Endometrial microvascular endothelial cells (primary cell): ENCODE measurements around the gene IL22RA1. TPM values are rescaled to one million over a fixed set of nuclear protein-coding genes. Genes with fewer than 3 reads are reported as not detected.

Source experiments
- in situ Hi-C: cut with HindIII; loops from 2 replicates; pipeline ENCODE4 v1.10.0; 2017; ENCODE audit warnings: low sequenced_read_pairs, low pct_unique_long_range_greater_than_20kb; ENCODE audit errors: inconsistent ontology term
- total RNA-seq: library from RNA; depleted of rRNA; stranded (reverse); fragments of >200 nt; gene quantifications from one replicate; pipeline ENCODE4 v1.2.3, GENCODE V29; 2015; ENCODE audit errors: inconsistent ontology term

IL22RA1 gene
- total RNA-seq, 1 donor from 2014 or later, result not detected

DNA sequence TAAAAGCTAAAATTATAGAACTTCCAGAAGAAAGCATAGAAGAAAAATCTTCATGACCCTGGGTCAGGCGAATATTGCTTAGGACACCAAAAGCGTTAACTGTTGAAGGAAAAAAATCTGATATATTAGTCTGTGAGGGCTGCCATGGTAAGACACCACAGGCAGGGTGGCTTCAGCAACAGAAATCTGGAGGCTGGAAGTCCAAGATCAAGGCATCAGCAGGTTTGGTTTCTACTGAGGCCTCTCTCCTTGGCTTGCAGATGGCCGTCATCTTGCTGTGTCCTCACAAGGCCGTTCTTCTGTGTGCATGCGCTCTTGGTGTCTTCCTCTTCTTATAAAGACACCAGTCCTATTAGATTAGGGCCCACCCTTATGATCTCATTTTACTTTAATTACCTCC, 29.7 kb upstream of the IL22RA1 start:
- in situ Hi-C loops, result no loop called here

DNA sequence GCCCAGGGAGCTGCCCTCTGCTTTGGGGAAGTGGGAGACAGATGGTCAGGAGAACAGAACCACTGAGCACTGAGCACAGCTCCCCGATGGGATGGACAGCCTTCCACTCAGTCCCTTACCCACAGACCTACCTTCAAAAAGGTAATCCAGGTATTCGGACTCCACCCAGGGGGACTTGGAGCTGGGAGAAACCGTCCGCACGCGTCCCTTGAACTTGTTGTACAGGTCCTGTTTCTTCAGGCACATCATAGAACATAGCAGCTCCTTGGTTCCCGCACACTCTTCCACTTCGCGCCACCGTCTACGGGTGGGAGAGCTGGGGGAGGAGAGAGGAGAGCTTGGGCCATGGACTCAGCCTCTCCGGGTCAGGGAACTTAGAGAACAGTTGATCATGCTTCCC, 26.3 kb upstream of the IL22RA1 start:
- in situ Hi-C loops, result no loop called here

DNA sequence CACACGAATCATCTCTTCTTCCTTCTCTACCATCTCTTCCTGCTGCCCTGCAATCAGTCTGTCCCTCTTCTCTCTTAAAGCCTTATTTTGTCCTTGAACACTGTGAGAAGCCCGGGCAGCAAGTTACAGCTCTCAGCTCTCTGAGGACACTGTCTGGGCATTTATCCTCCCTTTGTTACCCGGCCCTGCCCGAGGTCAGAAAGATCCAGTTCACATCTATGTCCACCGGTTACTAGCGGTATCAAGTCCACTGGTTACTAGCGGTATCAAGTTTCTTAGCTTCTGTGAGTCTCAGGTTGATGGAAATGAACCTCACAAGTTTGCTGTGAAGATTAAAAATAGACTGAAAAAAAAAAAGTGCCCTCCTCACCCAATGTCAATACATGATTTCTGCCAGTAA, 25.3 kb upstream of the IL22RA1 start:
- in situ Hi-C loops, result no loop called here

DNA sequence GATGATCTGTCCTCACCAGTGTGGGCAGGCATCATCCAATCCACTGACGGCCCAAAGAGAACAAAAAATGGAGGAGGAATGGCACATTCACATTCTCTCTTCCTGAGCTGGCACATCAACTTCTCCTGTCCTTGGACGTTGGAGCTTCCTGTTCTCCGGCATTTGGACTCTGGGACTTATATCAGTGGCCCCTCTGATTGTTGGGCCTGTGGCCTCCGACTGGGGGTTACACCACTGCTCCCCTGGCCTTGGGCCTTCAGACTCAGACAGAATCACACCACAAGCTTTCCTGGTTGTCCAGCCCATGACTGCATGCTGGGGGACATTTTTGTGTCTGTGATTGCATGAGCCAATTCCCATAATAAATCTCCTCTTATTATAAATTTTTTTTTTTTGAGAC, 24.1 kb upstream of the IL22RA1 start:
- in situ Hi-C loops, result no loop called here

DNA sequence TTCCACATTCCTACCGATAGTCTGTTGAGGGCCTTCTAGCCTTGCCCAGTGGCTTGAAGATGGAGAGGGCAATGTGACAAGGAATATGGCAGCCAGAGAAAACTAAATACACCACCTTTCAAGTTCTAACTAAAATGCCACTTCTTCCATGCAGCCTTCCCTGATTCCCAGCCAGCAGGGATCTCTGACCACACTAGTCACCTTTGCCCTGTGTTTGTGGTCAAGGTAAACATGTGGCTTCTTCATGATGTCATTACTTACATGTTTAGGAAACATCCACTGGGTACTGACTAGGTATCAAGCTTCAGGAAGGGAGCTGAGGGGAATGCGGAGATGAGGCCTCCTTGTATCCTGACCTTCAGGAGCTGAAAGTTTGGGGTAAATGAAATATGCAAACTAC, 22.6 kb upstream of the IL22RA1 start:
- in situ Hi-C loops, result no loop called here

DNA sequence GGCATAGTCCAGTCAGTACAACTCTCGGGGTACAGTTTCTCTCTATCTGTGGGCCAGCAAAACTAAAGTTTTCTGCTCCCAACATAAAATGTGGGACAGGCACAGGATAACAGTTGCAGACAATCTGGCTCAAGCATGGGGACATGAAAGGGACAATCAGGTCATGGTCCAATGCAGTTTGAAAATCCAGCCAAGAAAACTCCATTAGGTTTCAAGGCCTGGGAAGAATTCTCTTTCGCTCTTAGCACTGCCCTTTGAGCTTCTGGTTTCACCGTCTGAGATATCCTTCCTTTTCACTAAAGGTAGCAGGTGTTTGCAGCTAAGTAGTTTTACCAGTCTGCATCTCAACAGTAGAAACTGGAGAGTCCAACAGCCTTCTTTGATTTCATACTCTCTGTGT, 21.1 kb upstream of the IL22RA1 start:
- in situ Hi-C loops, result no loop called here

DNA sequence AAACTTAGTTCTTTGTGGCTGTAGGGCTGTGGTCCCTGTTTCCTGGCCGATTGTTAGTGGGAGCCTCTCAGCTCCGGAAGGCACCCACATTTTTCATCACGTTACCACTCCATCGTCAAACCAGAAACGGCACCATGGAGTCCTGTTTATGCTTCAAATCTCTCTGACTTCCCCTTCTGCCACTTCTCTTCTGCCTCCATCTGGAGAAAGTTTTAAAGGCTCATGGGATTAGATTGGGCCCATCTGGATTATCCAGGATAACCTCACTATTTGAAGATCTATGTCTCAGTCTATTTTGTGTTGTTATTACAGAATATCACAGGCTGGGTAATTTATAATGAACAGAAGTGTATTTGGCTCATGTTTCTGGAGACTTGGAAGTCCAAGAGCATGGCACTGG, 19.3 kb upstream of the IL22RA1 start:
- in situ Hi-C loops, result no loop called here

DNA sequence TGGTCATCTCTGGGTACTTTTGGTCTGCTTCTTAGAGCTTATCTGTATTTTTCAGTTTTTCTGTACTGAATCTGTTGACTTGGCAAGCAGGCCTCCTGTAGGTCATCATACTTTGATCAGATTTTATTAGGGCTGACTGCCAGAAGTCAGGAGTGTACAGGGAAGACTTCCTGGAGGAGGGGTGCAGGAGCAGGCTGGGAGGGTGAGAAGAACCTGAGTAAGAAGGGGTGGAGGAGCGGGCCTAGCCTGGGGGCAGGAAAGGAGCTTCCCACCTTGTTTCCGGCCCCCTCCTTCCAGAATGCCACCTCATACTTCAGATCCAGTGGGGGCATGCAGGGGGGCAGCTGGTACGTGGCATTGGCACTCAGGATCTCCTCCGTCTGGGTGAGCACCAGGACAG, 18.3 kb upstream of the IL22RA1 start:
- in situ Hi-C loops, result no loop called here

DNA sequence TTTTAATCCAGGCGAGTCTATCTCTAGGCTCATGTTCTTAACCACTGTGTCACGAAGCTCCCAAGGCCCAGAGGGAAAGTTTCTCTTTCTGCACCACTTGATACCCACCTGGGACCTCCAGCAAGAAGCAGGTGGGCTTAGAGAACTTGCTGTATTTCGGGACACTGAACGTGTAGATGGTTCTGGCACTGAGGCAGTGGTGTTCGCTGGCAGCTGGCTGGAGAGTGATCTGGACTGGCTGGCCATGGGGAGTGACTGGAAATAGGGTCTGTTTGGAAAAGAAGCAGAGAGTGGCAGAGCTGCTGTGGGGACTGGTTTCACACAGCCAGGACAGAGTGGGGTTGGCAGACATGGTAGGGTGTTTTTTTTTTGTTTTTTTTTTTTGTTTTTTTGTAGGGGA, 16.4 kb upstream of the IL22RA1 start:
- in situ Hi-C loops, result no loop called here

DNA sequence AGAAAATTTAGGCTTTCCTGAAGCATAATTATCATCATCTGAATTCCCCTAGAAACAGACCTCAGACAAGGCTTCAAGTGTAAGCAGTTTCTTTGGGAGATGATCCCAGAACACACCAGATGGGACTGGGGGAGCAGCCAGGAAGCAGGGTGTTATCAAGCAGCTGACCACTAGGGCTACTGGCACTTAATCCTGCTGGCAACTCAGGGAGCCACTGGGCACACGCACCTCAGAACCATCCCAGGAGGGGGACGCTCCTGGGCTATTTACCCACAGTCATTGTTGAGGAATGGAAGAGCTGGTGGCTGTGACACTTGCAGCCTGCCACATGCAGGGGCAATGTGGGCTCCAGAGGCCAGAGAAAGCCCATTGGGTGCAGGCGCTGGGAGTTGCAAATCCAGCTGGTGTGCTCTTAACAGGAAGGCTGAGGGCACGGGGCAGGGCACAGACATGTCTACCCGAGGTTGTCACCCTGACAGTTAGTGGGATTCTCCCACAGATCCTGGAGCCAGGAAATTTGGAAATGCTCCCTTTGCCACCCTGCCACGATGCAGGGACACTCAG, 15.1 kb upstream of the IL22RA1 start:
- in situ Hi-C loops, result no loop called here

DNA sequence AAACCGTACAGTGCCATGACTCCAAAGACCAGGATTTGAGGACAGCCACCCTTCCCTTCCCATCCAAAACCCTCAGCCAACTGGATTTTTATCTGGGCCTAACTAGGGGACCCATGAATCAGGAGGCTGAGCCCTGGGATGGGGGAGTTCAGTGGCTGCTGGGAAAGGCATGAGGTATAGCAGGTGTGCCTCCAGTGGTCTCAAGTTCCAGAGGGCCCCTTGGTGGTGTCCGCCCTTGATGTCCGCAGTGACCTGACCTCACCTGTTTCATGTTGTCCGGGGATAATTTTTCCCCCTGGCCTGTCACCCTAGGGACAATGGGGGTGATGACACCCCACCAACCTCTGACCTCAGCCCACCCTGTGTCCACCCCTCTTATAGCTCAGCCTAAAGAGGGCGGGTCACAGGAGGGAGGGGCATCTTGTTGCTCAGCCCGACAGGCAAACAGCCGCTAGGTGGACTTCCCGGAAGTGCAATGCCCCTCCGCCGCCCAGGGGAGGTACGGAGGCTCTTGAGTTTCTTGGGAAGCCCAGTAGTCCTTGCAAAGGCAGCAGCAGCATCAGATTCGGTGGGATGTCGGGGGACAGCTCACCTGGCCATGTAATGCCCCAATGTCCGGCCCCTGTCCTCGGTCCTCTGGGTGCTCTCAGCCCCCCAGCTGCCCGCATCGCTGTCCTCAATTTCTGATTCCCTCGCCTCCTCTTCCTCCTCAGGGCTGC, 13.8 kb upstream of the IL22RA1 start:
- in situ Hi-C loops, result no loop called here

DNA sequence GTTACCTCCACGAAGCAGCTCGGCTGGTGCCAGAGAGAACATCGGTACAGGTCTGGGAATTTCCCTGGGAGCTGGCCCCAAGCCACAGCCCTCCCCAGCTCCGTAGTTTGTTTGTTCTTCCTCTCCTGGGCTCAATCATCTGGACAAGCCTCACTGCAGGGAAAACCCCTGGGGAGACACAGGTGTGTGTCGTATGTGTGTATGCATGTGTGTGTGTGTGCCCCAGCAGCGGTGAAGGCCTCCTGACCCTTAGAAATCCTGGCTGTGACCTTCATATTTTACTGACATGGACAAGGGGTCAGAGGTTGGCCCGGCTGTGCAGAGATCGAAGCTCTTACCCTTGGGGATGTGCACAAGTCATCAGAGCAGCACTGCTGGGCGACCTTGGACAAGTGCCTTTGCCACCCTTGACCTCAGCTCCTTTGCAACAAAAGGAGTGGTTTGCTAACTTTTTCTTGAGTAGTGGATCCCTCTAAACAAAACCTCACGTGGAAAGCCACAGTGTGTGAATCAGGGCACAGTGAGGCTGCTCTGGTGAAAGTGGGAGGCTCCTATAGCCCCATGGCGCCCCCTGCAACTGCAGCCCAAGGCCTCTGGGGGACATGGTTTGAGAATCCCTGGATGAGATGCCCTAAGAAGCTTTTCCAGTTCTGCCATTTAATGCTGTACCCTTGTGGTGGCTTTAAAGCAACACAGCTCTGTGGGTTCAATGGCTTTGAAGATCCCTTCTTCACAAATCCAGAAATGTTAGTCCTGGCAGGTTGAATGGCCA, 12.3 kb upstream of the IL22RA1 start:
- in situ Hi-C loops, result no loop called here

DNA sequence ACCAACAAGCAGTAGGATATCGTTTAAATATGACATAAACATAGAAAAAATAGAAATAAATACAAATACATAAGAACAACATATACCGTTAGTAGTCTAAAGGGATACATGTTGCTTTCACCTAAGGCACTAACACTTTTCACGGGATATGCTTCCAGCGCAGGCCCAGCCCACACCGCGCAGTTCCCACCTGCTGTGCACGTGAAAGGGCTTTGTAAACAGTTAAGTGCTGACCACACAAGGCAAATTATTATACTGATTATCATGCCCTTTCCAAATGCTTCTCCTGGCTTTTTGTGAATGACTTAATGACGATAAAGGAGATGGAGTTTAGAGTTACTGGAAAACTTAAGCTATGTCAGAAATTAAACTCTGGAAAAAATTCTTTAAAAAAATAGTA, 11.3 kb upstream of the IL22RA1 start:
- in situ Hi-C loops, result no loop called here

DNA sequence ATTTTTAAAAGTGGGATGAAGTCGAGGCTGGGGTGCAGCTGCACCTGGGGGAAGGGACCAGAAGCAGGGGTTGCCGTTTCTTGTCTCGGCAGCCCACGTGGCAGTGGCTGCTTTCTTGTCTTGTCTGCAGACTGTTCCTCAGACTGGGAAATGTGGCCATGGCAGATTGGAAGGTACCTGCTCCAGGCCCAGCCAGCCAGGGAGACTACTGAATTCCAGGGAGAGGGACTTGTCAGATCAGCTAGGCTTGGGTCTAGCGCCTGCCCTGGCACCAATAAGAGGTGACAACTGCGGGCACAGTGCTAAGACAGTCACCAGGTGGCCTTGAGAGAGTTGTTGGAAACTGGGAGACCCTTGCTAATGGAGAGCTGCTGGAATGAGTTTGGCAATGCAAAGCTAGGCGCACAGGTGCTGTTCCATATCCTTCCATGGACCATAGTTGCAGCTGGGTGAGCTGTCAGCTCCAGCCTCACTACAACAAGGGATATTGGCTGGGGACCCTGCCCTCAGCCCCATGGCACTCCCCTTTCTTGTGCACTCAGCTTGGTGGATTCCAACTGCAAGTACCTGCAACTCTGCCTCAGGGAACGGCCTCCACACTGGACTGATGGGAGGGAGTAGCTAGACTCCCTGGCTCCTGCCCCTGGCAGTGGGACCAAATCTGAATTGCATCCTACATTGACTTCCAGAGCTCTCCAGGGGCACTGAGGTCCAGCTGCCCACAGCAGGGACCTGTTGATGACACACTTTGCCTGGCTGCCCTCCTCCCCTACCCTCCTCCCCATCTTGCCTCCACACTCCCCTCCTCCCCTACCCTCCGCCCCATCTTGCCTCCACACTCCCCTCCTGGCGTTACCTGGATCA, 9.9 kb upstream of the IL22RA1 start:
- in situ Hi-C loops, result no loop called here

DNA sequence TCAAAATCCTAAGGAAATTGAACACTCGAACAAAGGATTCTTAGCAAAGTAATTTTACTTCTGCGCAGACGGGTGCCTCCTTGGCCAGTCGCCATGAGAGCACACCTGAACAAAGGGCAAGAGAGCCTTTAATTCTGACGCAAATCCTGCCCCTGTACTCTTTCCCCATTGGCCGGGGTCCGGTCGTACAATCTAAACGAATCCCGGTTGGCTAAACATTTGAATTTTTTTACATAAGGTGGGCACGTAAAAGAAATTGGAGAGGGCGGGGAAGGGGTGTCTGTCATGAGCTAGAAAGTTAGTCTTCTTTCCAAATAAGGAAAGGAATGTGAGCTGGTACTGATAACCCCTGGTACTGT, 8.2 kb upstream of the IL22RA1 start:
- in situ Hi-C loops, result no loop called here

DNA sequence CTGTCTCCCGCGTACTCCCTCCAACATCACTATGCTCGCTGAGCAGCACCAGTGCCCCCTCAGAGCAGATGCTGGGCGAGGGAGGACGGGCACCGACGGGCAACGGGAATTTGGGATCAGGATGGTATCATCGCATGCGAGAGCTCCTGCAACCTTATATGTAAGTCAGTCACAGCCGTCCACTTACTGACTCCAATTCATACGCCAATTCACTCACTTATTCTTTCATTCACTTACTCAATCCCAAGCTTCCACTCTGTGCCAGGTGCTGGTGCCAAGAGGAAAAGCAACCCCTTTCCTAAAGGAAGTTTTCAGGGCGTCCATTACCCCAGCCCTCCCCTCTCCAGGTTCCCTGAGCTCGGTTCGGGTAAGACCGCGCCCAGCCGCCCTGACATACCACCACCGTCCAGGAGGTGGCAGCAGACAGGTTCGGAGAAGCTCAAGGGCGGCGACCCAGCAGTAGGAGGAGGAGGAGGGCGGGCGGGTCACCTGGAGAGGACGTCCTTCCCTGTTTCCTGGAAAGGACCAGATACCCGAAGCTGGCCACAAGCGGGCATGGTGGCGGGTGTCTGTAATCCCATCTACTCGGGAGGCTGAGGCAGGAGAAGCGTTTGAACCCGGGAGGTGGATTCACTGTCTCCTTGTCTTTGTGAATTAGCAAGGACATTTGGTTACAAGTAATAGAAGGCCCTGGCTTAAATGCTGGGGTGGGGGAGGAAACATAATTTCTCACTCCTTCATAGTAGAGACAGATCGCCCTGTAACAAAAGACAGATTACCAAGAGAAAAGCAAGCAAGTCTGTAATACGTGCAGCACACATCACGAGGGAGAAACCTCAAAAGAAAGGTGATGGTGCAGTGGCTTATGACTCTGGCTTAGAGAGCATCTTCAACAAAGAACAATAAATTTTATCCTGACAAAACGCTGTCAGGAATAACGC, 7.6 kb upstream of the IL22RA1 start:
- in situ Hi-C loops, result no loop called here

DNA sequence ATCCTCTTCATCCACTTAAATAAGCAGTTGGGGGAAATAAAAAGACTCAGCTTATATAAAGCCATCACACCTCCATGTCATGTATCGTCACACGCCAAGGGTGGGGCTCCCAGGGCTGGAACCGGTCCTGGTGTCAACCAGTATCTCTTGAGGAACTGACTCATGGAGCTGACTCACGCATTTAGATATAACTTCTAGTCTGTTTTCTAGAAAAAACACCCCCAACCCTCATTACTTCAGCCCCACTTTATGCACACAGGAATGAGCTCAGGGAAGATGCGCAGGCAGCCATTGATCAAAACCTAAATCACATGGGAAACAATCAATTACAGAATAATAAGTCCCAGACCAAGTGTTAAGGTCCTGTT, 6.9 kb upstream of the IL22RA1 start:
- in situ Hi-C loops, result no loop called here

DNA sequence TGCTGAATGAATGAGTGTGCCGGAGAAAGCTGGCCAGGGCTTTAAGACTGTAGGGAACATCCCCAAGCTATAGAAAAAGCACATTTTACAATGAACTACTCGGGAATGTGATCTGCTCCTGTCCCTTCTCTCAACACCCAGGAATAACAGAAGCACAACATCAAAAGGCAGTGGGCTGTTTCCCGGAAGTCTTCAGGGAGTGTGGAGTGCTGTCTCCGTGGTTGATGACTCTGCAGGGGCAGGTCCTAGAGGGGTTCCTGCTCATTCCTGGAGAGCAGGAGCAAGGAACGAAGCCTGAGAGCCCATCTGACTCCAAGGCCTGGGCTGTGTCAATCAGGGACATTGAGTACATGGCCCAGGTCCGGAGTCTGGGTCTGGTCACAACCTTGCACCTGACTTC, 4.9 kb upstream of the IL22RA1 start:
- in situ Hi-C loops, result no loop called here

DNA sequence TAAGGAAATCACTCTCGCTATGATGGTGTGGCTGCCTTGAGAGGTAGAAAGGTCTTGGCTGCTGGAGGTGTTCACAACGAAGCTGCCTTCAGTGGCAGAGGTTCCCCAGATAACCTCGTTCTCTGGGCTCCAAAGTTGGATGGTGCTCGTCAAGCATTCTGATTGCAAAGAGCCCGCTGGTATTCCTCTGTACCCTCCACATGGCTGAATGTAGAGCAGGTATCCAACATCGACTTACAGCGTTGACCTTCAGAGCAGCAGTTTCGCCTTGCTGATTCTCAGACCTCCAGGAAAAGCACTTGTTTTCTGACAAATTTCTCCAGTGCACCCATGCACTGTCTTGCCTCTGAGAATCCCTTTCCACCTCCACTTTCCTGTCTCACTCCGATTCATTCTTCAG, 4.3 kb upstream of the IL22RA1 start:
- in situ Hi-C loops, result no loop called here
